DOHH2 (cell line): ENCODE data around the gene DYNLT5.

Experiments used
- H3F3A ChIP-seq: fragments of 200-600 bp; sonication (generic), shearing (Covaris generic); 2 replicates; pipeline ENCODE4 v1.6.0; 2016; ENCODE audit warnings: antibody characterized with exemption, mild to moderate bottlenecking; ENCODE audit not compliant: control insufficient read depth, insufficient read depth
- H3K27ac ChIP-seq: fragments of 200-600 bp; sonication (generic); 2 replicates; pipeline ENCODE4 v1.5.1; 2014; ENCODE audit warnings: low read depth, mild to moderate bottlenecking, low read length, moderate library complexity
- H3K27me3 ChIP-seq: fragments of 200-600 bp; sonication (generic); 2 replicates; pipeline ENCODE4 v1.6.1; 2014; ENCODE audit warnings: mild to moderate bottlenecking, low read length, mixed read lengths; ENCODE audit not compliant: control insufficient read depth
- H3K36me3 ChIP-seq: fragments of 200-600 bp; sonication (generic); 2 replicates; pipeline ENCODE4 v1.6.1; 2014; ENCODE audit warnings: mild to moderate bottlenecking, low read length, moderate library complexity, mixed read lengths; ENCODE audit not compliant: control insufficient read depth
- H3K4me1 ChIP-seq: fragments of 200-600 bp; sonication (generic); 2 replicates; pipeline ENCODE4 v1.6.1; 2014; ENCODE audit warnings: mild to moderate bottlenecking, low read length, mixed read lengths; ENCODE audit not compliant: control insufficient read depth
- H3K4me2 ChIP-seq: fragments of 200-600 bp; sonication (generic); 2 replicates; pipeline ENCODE4 v1.6.0; 2014; ENCODE audit warnings: mild to moderate bottlenecking, low read length, moderate library complexity
- H3K4me3 ChIP-seq: fragments of 200-600 bp; sonication (generic); 2 replicates; pipeline ENCODE4 v1.5.1; 2014; ENCODE audit warnings: mild to moderate bottlenecking, low read length, mixed read lengths
- H3K79me2 ChIP-seq: fragments of 200-600 bp; sonication (generic); 2 replicates; pipeline ENCODE4 v1.6.1; 2014; ENCODE audit warnings: mild to moderate bottlenecking, low read length, mixed read lengths; ENCODE audit not compliant: control insufficient read depth
- H3K9me2 ChIP-seq: fragments of 200-600 bp; sonication (generic); replicated peaks from 2 replicates; pipeline ENCODE4 v1.6.1; 2014; ENCODE audit warnings: mild to moderate bottlenecking, low read length, mixed read lengths; ENCODE audit not compliant: control insufficient read depth
- H3K9me3 ChIP-seq: fragments of 200-600 bp; sonication (generic); 2 replicates; pipeline ENCODE4 v1.6.1; 2014; ENCODE audit warnings: antibody characterized with exemption, low read length, mixed read lengths; ENCODE audit not compliant: control insufficient read depth, insufficient read depth
- H4K20me1 ChIP-seq: fragments of 200-600 bp; sonication (generic); 2 replicates; pipeline ENCODE4 v1.6.0; 2014; ENCODE audit warnings: low read depth, mild to moderate bottlenecking, antibody characterized with exemption, low read length, moderate library complexity; ENCODE audit not compliant: control insufficient read depth, insufficient read depth
- EZH2phosphoT487 ChIP-seq: fragments of 200-600 bp; sonication (generic); IDR thresholded peaks from 2 replicates; pipeline ENCODE4 v1.6.1; 2017; ENCODE audit warnings: borderline replicate concordance, mild to moderate bottlenecking, antibody characterized with exemption, low read length, moderate library complexity, mixed read lengths
- TF ChIP-seq, protein P1 (sequence below): fragments of 200-600 bp; sonication (generic); IDR thresholded peaks from one replicate; pipeline ENCODE4 v1.5.1; 2014; ENCODE audit warnings: antibody characterized with exemption, mild to moderate bottlenecking, low read depth, low read length; ENCODE audit not compliant: poor library complexity, severe bottlenecking

The DYNLT5 gene

GRCh38 chr1:66824771-66825170 is 72.5 kb downstream of the DYNLT5 start:
- no peaks in the 10 kb centered on the region for H3K9me3 ChIP-seq
- no peaks in the 10 kb centered on the region for H3K4me1 ChIP-seq
- no peaks in the 10 kb centered on the region for H3K36me3 ChIP-seq
- H3K27me3 ChIP-seq = no peaks in the 10 kb centered on the region
- H3K79me2 ChIP-seq = no peaks in the 10 kb centered on the region
- H3K9me2 ChIP-seq = no peaks in the 10 kb centered on the region
- H3K4me2 ChIP-seq = no peak overlapping the region
- H4K20me1 ChIP-seq = no peaks in the 10 kb centered on the region
- no peak overlapping the region for H3K27ac ChIP-seq
- H3K4me3 ChIP-seq = no peak overlapping the region
- H3F3A ChIP-seq = no peaks in the 10 kb centered on the region
- TF ChIP-seq, protein P1, sequence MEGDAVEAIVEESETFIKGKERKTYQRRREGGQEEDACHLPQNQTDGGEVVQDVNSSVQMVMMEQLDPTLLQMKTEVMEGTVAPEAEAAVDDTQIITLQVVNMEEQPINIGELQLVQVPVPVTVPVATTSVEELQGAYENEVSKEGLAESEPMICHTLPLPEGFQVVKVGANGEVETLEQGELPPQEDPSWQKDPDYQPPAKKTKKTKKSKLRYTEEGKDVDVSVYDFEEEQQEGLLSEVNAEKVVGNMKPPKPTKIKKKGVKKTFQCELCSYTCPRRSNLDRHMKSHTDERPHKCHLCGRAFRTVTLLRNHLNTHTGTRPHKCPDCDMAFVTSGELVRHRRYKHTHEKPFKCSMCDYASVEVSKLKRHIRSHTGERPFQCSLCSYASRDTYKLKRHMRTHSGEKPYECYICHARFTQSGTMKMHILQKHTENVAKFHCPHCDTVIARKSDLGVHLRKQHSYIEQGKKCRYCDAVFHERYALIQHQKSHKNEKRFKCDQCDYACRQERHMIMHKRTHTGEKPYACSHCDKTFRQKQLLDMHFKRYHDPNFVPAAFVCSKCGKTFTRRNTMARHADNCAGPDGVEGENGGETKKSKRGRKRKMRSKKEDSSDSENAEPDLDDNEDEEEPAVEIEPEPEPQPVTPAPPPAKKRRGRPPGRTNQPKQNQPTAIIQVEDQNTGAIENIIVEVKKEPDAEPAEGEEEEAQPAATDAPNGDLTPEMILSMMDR = no peak
- no peak for TF ChIP-seq EZH2phosphoT487
